IMR-90 (cell line): ENCODE measurements around the gene FBN3. TPM values are rescaled to one million over a fixed set of nuclear protein-coding genes. Genes with fewer than 3 reads are reported as not detected.

ENCODE experiments used
- ATAC-seq: fragments of 200-7000 bp; cut with Tn5 transposase; 2 replicates; pipeline ENCODE4 v1.9.1; 2020; ENCODE audit warnings: low read depth, mild to moderate bottlenecking, moderate library complexity
- BruUV-seq: library from RNA; stranded (reverse); fragments of 400-500 nt; replicated peaks from 2 replicates; lab custom pipeline; 2021; lab: Mats Ljungman, UMichigan
- CTCF ChIA-PET: fragments of 300-600 bp; formaldehyde crosslinking; extraction: SDS; loops from one replicate; lab custom pipeline; 2021; ENCODE audit warnings: antibody characterized with exemption; lab: Yijun Ruan, JAX
- POLR2A ChIA-PET: fragments of 300-600 bp; sonication (Branson Sonifier 250); formaldehyde crosslinking; loops from one replicate; lab custom pipeline; 2022; ENCODE audit warnings: antibody characterized with exemption; ENCODE audit not compliant: unreplicated experiment; lab: Charles Lee
- DNase-seq: peaks from one replicate; pipeline ENCODE4 v3.0.0; 2013
- H2AFZ ChIP-seq: replicated peaks from 2 replicates; pipeline ENCODE3; 2013; ENCODE audit warnings: low read length, mild to moderate bottlenecking; ENCODE audit not compliant: poor library complexity
- H2AK5ac ChIP-seq: 2 replicates; pipeline ENCODE4 v1.6.1; 2013; ENCODE audit warnings: low read depth, low read length, inconsistent platforms
- H2AK9ac ChIP-seq: replicated peaks from 2 replicates; pipeline ENCODE3; 2013; ENCODE audit warnings: mild to moderate bottlenecking, low read depth, low read length, moderate library complexity; ENCODE audit not compliant: poor library complexity
- H2BK120ac ChIP-seq: 2 replicates; pipeline ENCODE4 v1.6.1; 2013; ENCODE audit warnings: low read depth, low read length, inconsistent platforms
- H2BK15ac ChIP-seq: 3 replicates; pipeline ENCODE4 v1.6.1; 2013; ENCODE audit warnings: low read depth, low read length, inconsistent platforms
- H2BK20ac ChIP-seq: 2 replicates; pipeline ENCODE4 v1.6.1; 2013; ENCODE audit warnings: low read depth, mild to moderate bottlenecking, inconsistent platforms, low read length, moderate library complexity
- H2BK5ac ChIP-seq: 2 replicates; pipeline ENCODE4 v1.6.1; 2013; ENCODE audit warnings: mild to moderate bottlenecking, low read depth, low read length, inconsistent platforms; ENCODE audit not compliant: poor library complexity, severe bottlenecking
- H3K14ac ChIP-seq: replicated peaks from 2 replicates; pipeline ENCODE4 v1.6.1; 2013; ENCODE audit warnings: low read depth, low read length, inconsistent platforms
- H3K18ac ChIP-seq: 2 replicates; pipeline ENCODE4 v1.6.1; 2013; ENCODE audit warnings: low read depth, low read length, control low read depth
- H3K23ac ChIP-seq: 2 replicates; pipeline ENCODE4 v1.6.1; 2013; ENCODE audit warnings: low read depth, low read length, inconsistent platforms
- H3K27ac ChIP-seq: 2 replicates; pipeline ENCODE4 v1.5.1; 2013; ENCODE audit warnings: mild to moderate bottlenecking, control low read depth, low read length; ENCODE audit not compliant: insufficient read depth
- H3K27me3 ChIP-seq: 2 replicates; pipeline ENCODE4 v1.6.1; 2013; ENCODE audit warnings: low read length; ENCODE audit not compliant: control insufficient read depth, insufficient read depth
- H3K36me3 ChIP-seq: 2 replicates; pipeline ENCODE4 v1.6.1; 2013; ENCODE audit warnings: low read length, mixed read lengths; ENCODE audit not compliant: control insufficient read depth, insufficient read depth
- H3K4ac ChIP-seq: 2 replicates; pipeline ENCODE4 v1.6.1; 2013; ENCODE audit warnings: low read depth, low read length, inconsistent platforms
- H3K4me1 ChIP-seq: 2 replicates; pipeline ENCODE4 v1.6.1; 2013; ENCODE audit warnings: low read length, mixed read lengths; ENCODE audit not compliant: control insufficient read depth, insufficient read depth
- H3K4me2 ChIP-seq: 2 replicates; pipeline ENCODE4 v1.6.1; 2013; ENCODE audit warnings: low read depth, mild to moderate bottlenecking, control low read depth, low read length, moderate library complexity
- H3K4me3 ChIP-seq: 2 replicates; pipeline ENCODE4 v1.5.1; 2013; ENCODE audit warnings: low read depth, mild to moderate bottlenecking, control low read depth, low read length, moderate library complexity; ENCODE audit not compliant: insufficient read depth
- H3K56ac ChIP-seq: 2 replicates; pipeline ENCODE4 v1.6.1; 2013; ENCODE audit warnings: low read length, inconsistent platforms; ENCODE audit not compliant: insufficient read depth; ENCODE audit errors: extremely low read depth
- H3K79me1 ChIP-seq, 2 experiments: 2 replicates each; pipeline ENCODE4 v1.6.1; 2013; ENCODE audit warnings: low read length in 2 of 2, inconsistent platforms in 1 of 2, low read depth in 1 of 2
- H3K9ac ChIP-seq: 2 replicates; pipeline ENCODE4 v1.6.1; 2013; ENCODE audit warnings: low read depth, low read length, control low read depth
- H3K9me1 ChIP-seq: 2 replicates; pipeline ENCODE4 v1.6.1; 2013; ENCODE audit warnings: low read length, inconsistent platforms; ENCODE audit not compliant: insufficient read depth
- H3K9me3 ChIP-seq: 2 replicates; pipeline ENCODE4 v1.6.1; 2013; ENCODE audit warnings: low read length; ENCODE audit not compliant: control insufficient read depth, insufficient read depth
- H4K20me1 ChIP-seq: 2 replicates; pipeline ENCODE4 v1.6.1; 2013; ENCODE audit warnings: low read length, inconsistent platforms; ENCODE audit not compliant: insufficient read depth
- H4K5ac ChIP-seq: 2 replicates; pipeline ENCODE4 v1.6.1; 2013; ENCODE audit warnings: mild to moderate bottlenecking, low read depth, low read length, control low read depth
- H4K8ac ChIP-seq, 2 experiments: 2 replicates each; pipeline ENCODE4 v1.6.1; 2013; ENCODE audit warnings: low read depth in 2 of 2, low read length in 2 of 2, control low read depth in 1 of 2, inconsistent platforms in 1 of 2
- H4K91ac ChIP-seq: 2 replicates; pipeline ENCODE4 v1.6.1; 2013; ENCODE audit warnings: low read depth, low read length, inconsistent platforms; ENCODE audit not compliant: insufficient read depth
- BHLHE40 ChIP-seq: fragments of 150-350 bp; IDR thresholded peaks from 2 replicates; pipeline ENCODE4 v1.6.1; 2016; ENCODE audit warnings: mild to moderate bottlenecking, low read depth, low read length
- CEBPB ChIP-seq: IDR thresholded peaks from 2 replicates; pipeline ENCODE4 v1.6.1; 2012; ENCODE audit warnings: low read depth, low read length, improper control_type of control experiment
- CHD1 ChIP-seq: IDR thresholded peaks from 2 replicates; pipeline ENCODE4 v1.6.1; 2012; ENCODE audit warnings: low read depth, low read length, improper control_type of control experiment
- MAFK ChIP-seq: IDR thresholded peaks from 2 replicates; pipeline ENCODE4 v1.6.1; 2012; ENCODE audit warnings: low read depth, low read length, improper control_type of control experiment
- MAZ ChIP-seq: IDR thresholded peaks from 2 replicates; pipeline ENCODE4 v1.6.1; 2012; ENCODE audit warnings: low read depth, mild to moderate bottlenecking, low read length, improper control_type of control experiment, moderate library complexity, borderline replicate concordance
- MXI1 ChIP-seq: IDR thresholded peaks from 2 replicates; pipeline ENCODE4 v1.6.1; 2012; ENCODE audit warnings: low read depth, mild to moderate bottlenecking, low read length, moderate library complexity, borderline replicate concordance
- NFE2L2 ChIP-seq: fragments of 150-350 bp; IDR thresholded peaks from 2 replicates; pipeline ENCODE4 v1.6.1; 2016; ENCODE audit warnings: low read depth, mild to moderate bottlenecking, low read length
- POLR2A ChIP-seq: IDR thresholded peaks from 2 replicates; pipeline ENCODE4 v1.6.1; 2012; ENCODE audit warnings: mild to moderate bottlenecking, low read depth, low read length
- RAD21 ChIP-seq: IDR thresholded peaks from 2 replicates; pipeline ENCODE4 v1.6.1; 2012; ENCODE audit warnings: low read length, improper control_type of control experiment
- USF2 ChIP-seq: fragments of 150-350 bp; IDR thresholded peaks from 2 replicates; pipeline ENCODE4 v1.6.1; 2017; ENCODE audit warnings: mild to moderate bottlenecking, antibody characterized with exemption, low read length, low read depth
- WGBS, 2 experiments: methylation state at CpG; one replicate each; pipeline versions ENCODE4 v1.1.5 to v1.1.7; 2013; ENCODE audit warnings: missing lambda C conversion rate in 2 of 2; ENCODE audit not compliant: insufficient read length in 1 of 2; ENCODE audit errors: extremely low coverage in 2 of 2; 5-methylcytosine and 5-hydroxymethylcytosine counted together
- dilution Hi-C: fragments of 300-500 bp; cut with HindIII; formaldehyde crosslinking; loops from one replicate; pipeline ENCODE4 v1.14.3; 2018; ENCODE audit warnings: low sequenced_read_pairs; ENCODE audit not compliant: unreplicated experiment
- in situ Hi-C: fragments of 300-500 bp; cut with MboI; formaldehyde crosslinking; loops from 3 replicates; pipeline ENCODE4 v1.14.3; 2019; ENCODE audit warnings: low sequenced_read_pairs, inconsistent platforms, mixed read lengths
- intact Hi-C: fragments of 100-400 bp; cut with micrococcal nuclease; formaldehyde crosslinking; loops from 2 replicates; pipeline ENCODE4 v1.10.0; 2022
- polyA plus RNA-seq, 3 experiments: library from polyadenylated mRNA; depleted of rRNA; stranded (reverse); fragments of >200 nt; gene quantifications; 2 replicates each; pipeline ENCODE4 v1.2.3, GENCODE V29; 2012; ENCODE audit warnings: low replicate concordance in 1 of 3
- total RNA-seq: library from RNA; depleted of rRNA; stranded (reverse); fragments of >200 nt; gene quantifications from 2 replicates; pipeline ENCODE4 v1.2.3, GENCODE V29; 2012
- TF ChIP-seq, protein P1 (sequence below): conservative IDR thresholded peaks from 2 replicates; pipeline ENCODE4 v1.5.1; 2012; ENCODE audit warnings: mild to moderate bottlenecking, low read depth, low read length, improper control_type of control experiment
- TF ChIP-seq, protein P2 (sequence below): fragments of 150-350 bp; IDR thresholded peaks from 2 replicates; pipeline ENCODE4 v1.6.1; 2016; ENCODE audit warnings: low read depth, mild to moderate bottlenecking, low read length, moderate library complexity, borderline replicate concordance

Gene FBN3
- total and polyA plus RNA-seq, 2 of the 4 experiments (the other 2 are of a cell fraction): not detected

DNA sequence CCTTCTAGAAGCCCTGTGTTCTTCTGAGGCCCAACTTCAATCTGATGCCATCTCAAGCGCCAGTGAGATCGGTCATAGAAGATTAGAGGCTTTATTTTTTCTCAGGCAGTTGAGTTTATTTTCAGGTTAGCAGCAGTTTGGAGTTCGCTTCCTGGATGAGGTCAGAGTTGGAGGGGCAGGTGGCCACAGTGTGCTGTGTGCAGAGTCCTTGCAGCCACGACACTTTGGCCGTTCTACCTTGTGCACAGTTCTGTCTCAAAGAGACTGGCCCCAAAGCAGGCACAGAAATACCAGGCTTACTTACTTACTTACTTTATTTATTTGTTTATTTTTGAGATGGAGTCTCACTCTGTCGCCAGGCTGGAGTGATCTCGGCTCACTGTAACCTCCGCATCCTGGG is 128.0 kb downstream of the FBN3 start:
- dilution Hi-C loops: no loop called here
- H4K20me1 ChIP-seq: no peaks in the 10 kb centered on the region; the same call in 1 of the 2 replicates
- no peak overlapping the region for H4K91ac ChIP-seq
- no peak overlapping the region for H4K5ac ChIP-seq
- DNase-seq (no peak), ATAC-seq (no peak)
- no peaks in the 10 kb centered on the region for H3K79me1 ChIP-seq
- 100% methylated on average over 1 of the region's 8 CpGs; no CpG with 5 or more reads in 1 of the 2 experiments for WGBS, 2 experiments
- H2BK15ac ChIP-seq: no peak overlapping the region
- no peak overlapping the region for H3K18ac ChIP-seq
- no peak overlapping the region for H2BK5ac ChIP-seq
- CTCF ChIA-PET: no interaction called here
- H3K9me1 ChIP-seq: no peaks in the 10 kb centered on the region
- H3K9ac ChIP-seq: no peak overlapping the region
- no peak overlapping the region for H3K4ac ChIP-seq
- no peak overlapping the region for H3K14ac ChIP-seq
- H3K27me3 ChIP-seq: no peaks in the 10 kb centered on the region
- no TSS peak for BruUV-seq
- H2AK9ac ChIP-seq: no peak overlapping the region
- TF ChIP-seq BHLHE40 (no peak), MXI1 (no peak), RAD21 (no peak), USF2 (no peak), CHD1 (no peak), CEBPB (no peak), MAZ (no peak), MAFK (no peak), POLR2A (no peak), NFE2L2 (no peak)
- TF ChIP-seq, protein P1, sequence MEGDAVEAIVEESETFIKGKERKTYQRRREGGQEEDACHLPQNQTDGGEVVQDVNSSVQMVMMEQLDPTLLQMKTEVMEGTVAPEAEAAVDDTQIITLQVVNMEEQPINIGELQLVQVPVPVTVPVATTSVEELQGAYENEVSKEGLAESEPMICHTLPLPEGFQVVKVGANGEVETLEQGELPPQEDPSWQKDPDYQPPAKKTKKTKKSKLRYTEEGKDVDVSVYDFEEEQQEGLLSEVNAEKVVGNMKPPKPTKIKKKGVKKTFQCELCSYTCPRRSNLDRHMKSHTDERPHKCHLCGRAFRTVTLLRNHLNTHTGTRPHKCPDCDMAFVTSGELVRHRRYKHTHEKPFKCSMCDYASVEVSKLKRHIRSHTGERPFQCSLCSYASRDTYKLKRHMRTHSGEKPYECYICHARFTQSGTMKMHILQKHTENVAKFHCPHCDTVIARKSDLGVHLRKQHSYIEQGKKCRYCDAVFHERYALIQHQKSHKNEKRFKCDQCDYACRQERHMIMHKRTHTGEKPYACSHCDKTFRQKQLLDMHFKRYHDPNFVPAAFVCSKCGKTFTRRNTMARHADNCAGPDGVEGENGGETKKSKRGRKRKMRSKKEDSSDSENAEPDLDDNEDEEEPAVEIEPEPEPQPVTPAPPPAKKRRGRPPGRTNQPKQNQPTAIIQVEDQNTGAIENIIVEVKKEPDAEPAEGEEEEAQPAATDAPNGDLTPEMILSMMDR: no peak
- TF ChIP-seq, protein P2, sequence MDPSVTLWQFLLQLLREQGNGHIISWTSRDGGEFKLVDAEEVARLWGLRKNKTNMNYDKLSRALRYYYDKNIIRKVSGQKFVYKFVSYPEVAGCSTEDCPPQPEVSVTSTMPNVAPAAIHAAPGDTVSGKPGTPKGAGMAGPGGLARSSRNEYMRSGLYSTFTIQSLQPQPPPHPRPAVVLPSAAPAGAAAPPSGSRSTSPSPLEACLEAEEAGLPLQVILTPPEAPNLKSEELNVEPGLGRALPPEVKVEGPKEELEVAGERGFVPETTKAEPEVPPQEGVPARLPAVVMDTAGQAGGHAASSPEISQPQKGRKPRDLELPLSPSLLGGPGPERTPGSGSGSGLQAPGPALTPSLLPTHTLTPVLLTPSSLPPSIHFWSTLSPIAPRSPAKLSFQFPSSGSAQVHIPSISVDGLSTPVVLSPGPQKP: no peak
- intact Hi-C loops: no loop called here
- no peak overlapping the region for H2BK120ac ChIP-seq
- H3K9me3 ChIP-seq: no peaks in the 10 kb centered on the region
- no peak overlapping the region for H3K27ac ChIP-seq
- no peak overlapping the region for H2BK20ac ChIP-seq
- no peak overlapping the region for H4K8ac ChIP-seq
- no peak overlapping the region for H2AK5ac ChIP-seq
- no peak overlapping the region for H2AFZ ChIP-seq
- H3K4me1 ChIP-seq: no peaks in the 10 kb centered on the region
- H3K23ac ChIP-seq: no peak overlapping the region
- peaks cover 2% of the 10 kb centered on the region; the same call in 1 of the 2 replicates for H3K36me3 ChIP-seq
- H3K56ac ChIP-seq: no peak overlapping the region
- POLR2A ChIA-PET: no interaction called here
- H3K4me2 ChIP-seq: no peak overlapping the region
- H3K4me3 ChIP-seq: no peak overlapping the region
- in situ Hi-C loops: no loop called here
